Testis (tissue), 2 donors: ENCODE measurements around the gene NFATC1.

Source experiments
- POLR2A ChIP-seq: fragments of 450-650 bp; IDR thresholded peaks from one replicate; pipeline ENCODE4 v1.6.1; 2017; ENCODE audit warnings: antibody characterized with exemption, mild to moderate bottlenecking, moderate library complexity
- TF ChIP-seq, protein P1 (sequence below), 3 experiments: fragments of 450-650 bp in 2 of 3; fragments of 200-600 bp in 1 of 3; sonication (generic) in 1 of 3; IDR thresholded peaks; one replicate each; pipeline ENCODE4 v1.5.1; 2016 to 2019; ENCODE audit warnings: antibody characterized with exemption in 3 of 3, mild to moderate bottlenecking in 2 of 3, moderate library complexity in 1 of 3

GRCh38 chr18:79422783-79423165, 27.0 kb downstream of the NFATC1 start:
- TF ChIP-seq, protein P1, sequence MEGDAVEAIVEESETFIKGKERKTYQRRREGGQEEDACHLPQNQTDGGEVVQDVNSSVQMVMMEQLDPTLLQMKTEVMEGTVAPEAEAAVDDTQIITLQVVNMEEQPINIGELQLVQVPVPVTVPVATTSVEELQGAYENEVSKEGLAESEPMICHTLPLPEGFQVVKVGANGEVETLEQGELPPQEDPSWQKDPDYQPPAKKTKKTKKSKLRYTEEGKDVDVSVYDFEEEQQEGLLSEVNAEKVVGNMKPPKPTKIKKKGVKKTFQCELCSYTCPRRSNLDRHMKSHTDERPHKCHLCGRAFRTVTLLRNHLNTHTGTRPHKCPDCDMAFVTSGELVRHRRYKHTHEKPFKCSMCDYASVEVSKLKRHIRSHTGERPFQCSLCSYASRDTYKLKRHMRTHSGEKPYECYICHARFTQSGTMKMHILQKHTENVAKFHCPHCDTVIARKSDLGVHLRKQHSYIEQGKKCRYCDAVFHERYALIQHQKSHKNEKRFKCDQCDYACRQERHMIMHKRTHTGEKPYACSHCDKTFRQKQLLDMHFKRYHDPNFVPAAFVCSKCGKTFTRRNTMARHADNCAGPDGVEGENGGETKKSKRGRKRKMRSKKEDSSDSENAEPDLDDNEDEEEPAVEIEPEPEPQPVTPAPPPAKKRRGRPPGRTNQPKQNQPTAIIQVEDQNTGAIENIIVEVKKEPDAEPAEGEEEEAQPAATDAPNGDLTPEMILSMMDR (IDR thresholded peaks at IDR 0.05) = no peak
- no peak for TF ChIP-seq POLR2A
